HEK293T (cell line): ENCODE results near the gene CCR6.

ENCODE experiments used
- ARNT ChIP-seq: fragments of 450-650 bp; IDR thresholded peaks from 2 replicates; pipeline ENCODE4 v1.6.1; 2017; ENCODE audit warnings: mild to moderate bottlenecking
- BHLHE40 ChIP-seq: fragments of 450-650 bp; IDR thresholded peaks from 2 replicates; pipeline ENCODE4 v1.6.1; 2016; ENCODE audit warnings: mild to moderate bottlenecking, moderate library complexity, borderline replicate concordance
- CTBP1 ChIP-seq: fragments of 450-650 bp; IDR thresholded peaks from 2 replicates; pipeline ENCODE4 v1.6.1; 2016; ENCODE audit warnings: borderline replicate concordance
- ELF4 ChIP-seq: fragments of 450-650 bp; IDR thresholded peaks from 2 replicates; pipeline ENCODE4 v1.6.1; 2017; ENCODE audit warnings: antibody characterized with exemption
- FOXA1 ChIP-seq: fragments of 450-650 bp; IDR thresholded peaks from 2 replicates; pipeline ENCODE4 v1.6.1; 2016; ENCODE audit warnings: mild to moderate bottlenecking
- FOXM1 ChIP-seq: fragments of 450-650 bp; IDR thresholded peaks from 2 replicates; pipeline ENCODE4 v1.6.1; 2017; ENCODE audit warnings: mild to moderate bottlenecking, borderline replicate concordance
- HDGF ChIP-seq: fragments of 450-650 bp; IDR thresholded peaks from 2 replicates; pipeline ENCODE4 v1.6.1; 2017; ENCODE audit warnings: antibody characterized with exemption, borderline replicate concordance
- L3MBTL2 ChIP-seq: fragments of 450-650 bp; conservative IDR thresholded peaks from 2 replicates; pipeline ENCODE4 v1.6.1; 2016; ENCODE audit warnings: mild to moderate bottlenecking
- NFRKB ChIP-seq: fragments of 450-650 bp; IDR thresholded peaks from 2 replicates; pipeline ENCODE4 v1.6.1; 2016; ENCODE audit warnings: mild to moderate bottlenecking, moderate library complexity
- PKNOX1 ChIP-seq: fragments of 450-650 bp; IDR thresholded peaks from 2 replicates; pipeline ENCODE4 v1.6.1; 2016
- SP1 ChIP-seq: fragments of 450-650 bp; IDR thresholded peaks from 2 replicates; pipeline ENCODE4 v1.6.1; 2017
- SUZ12 ChIP-seq: fragments of 450-650 bp; IDR thresholded peaks from 2 replicates; pipeline ENCODE4 v1.6.1; 2016; ENCODE audit warnings: mild to moderate bottlenecking
- TARDBP ChIP-seq: fragments of 450-650 bp; IDR thresholded peaks from 2 replicates; pipeline ENCODE4 v1.6.1; 2016
- ZNF384 ChIP-seq: fragments of 450-650 bp; IDR thresholded peaks from 2 replicates; pipeline ENCODE4 v1.6.1; 2016

GRCh38 chr6:167151648-167152047, 28.8 kb downstream of the CCR6 start:
- no peak for TF ChIP-seq ZNF384
- no peak for TF ChIP-seq NFRKB
- TF ChIP-seq BHLHE40, result no peak
- TF ChIP-seq TARDBP, result no peak
- no peak for TF ChIP-seq ARNT
- no peak for TF ChIP-seq ELF4
- TF ChIP-seq SUZ12, result no peak
- TF ChIP-seq PKNOX1, result no peak
- TF ChIP-seq HDGF, result no peak
- no peak for TF ChIP-seq FOXA1
- no peak for TF ChIP-seq SP1
- TF ChIP-seq FOXM1, result no peak
- no peak for TF ChIP-seq L3MBTL2
- no peak for TF ChIP-seq CTBP1
